Body of pancreas (tissue), 4 donors: Measurements from ENCODE around the gene IL22RA1.

ENCODE experiments used
- POLR2A ChIP-seq, 3 donors: fragments of 450-650 bp; IDR thresholded peaks; one replicate each; pipeline ENCODE4 v1.6.1; 2016; ENCODE audit warnings: antibody characterized with exemption in 3 of 3, mild to moderate bottlenecking in 2 of 3
- TF ChIP-seq, protein P1 (sequence below), 7 experiments: fragments of 450-650 bp in 4 of 7; fragments of 200-600 bp in 3 of 7; sonication (generic) in 3 of 7; IDR thresholded peaks; one replicate each; pipeline ENCODE4 v1.5.1; 2016 to 2019; ENCODE audit warnings: antibody characterized with exemption in 7 of 7

DNA sequence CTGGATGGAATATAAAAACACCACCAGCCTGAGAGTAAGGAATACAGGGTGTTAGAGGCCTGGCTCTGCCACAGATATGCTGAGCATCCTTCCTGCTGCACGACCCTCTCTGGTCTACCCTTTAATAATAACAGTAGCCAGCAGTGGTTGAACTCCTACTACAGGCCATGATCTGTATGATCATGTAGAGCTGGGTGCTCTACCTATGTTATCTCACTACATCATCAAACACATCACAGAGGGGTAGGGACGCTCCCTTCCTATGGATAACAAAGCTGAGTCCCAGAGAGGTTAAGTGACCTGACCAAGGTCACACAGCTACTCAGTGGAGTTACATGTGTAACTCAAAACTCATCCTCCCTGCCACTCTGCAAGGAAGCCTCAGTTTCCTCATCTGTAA is 18.0 kb downstream of the IL22RA1 start:
- TF ChIP-seq, protein P1, sequence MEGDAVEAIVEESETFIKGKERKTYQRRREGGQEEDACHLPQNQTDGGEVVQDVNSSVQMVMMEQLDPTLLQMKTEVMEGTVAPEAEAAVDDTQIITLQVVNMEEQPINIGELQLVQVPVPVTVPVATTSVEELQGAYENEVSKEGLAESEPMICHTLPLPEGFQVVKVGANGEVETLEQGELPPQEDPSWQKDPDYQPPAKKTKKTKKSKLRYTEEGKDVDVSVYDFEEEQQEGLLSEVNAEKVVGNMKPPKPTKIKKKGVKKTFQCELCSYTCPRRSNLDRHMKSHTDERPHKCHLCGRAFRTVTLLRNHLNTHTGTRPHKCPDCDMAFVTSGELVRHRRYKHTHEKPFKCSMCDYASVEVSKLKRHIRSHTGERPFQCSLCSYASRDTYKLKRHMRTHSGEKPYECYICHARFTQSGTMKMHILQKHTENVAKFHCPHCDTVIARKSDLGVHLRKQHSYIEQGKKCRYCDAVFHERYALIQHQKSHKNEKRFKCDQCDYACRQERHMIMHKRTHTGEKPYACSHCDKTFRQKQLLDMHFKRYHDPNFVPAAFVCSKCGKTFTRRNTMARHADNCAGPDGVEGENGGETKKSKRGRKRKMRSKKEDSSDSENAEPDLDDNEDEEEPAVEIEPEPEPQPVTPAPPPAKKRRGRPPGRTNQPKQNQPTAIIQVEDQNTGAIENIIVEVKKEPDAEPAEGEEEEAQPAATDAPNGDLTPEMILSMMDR (IDR thresholded peaks at IDR 0.05) = no peak
- no peak for TF ChIP-seq POLR2A (IDR thresholded peaks at IDR 0.05)
